Liver (tissue), 9 donors: Measurements from ENCODE around the gene TPSG1. TPM values are rescaled to one million over a fixed set of nuclear protein-coding genes. Genes with fewer than 3 reads are reported as not detected.

ENCODE experiments used
- DNase-seq: peaks from one replicate; pipeline ENCODE4 v3.0.0-alpha.2; 2017; ENCODE audit warnings: low spot score
- H3K27ac ChIP-seq, 2 donors: one replicate each; pipeline ENCODE4 v1.7.0; 2013; ENCODE audit warnings: inconsistent platforms in 2 of 2, low read length in 2 of 2, control low read depth in 1 of 2, low read depth in 1 of 2, mild to moderate bottlenecking in 1 of 2
- H3K27me3 ChIP-seq, 4 donors: one replicate each; pipeline versions ENCODE4 v1.6.1 to v1.7.0; 2013; ENCODE audit warnings: low read length in 3 of 4, inconsistent platforms in 1 of 4, mild to moderate bottlenecking in 1 of 4, moderate library complexity in 1 of 4; ENCODE audit not compliant: control insufficient read depth in 4 of 4, insufficient read depth in 4 of 4
- H3K36me3 ChIP-seq, 4 donors: one replicate each; pipeline versions ENCODE4 v1.6.1 to v1.7.0; 2013; ENCODE audit warnings: low read length in 3 of 4, mild to moderate bottlenecking in 3 of 4, low read depth in 1 of 4, moderate library complexity in 1 of 4; ENCODE audit not compliant: control insufficient read depth in 4 of 4, insufficient read depth in 3 of 4
- H3K4me1 ChIP-seq, 4 donors: one replicate each; pipeline versions ENCODE4 v1.6.1 to v1.7.0; 2013; ENCODE audit warnings: low read length in 3 of 4, mild to moderate bottlenecking in 3 of 4, moderate library complexity in 1 of 4; ENCODE audit not compliant: control insufficient read depth in 4 of 4, insufficient read depth in 4 of 4
- H3K4me3 ChIP-seq, 3 donors: one replicate each; pipeline versions ENCODE4 v1.6.1 to v1.7.0; 2013; ENCODE audit warnings: low read length in 3 of 3, control low read depth in 1 of 3, low read depth in 1 of 3, mild to moderate bottlenecking in 1 of 3
- H3K9ac ChIP-seq, 2 donors: one replicate each; pipeline ENCODE4 v1.7.0; 2013; ENCODE audit warnings: low read length in 2 of 2, mild to moderate bottlenecking in 2 of 2, moderate library complexity in 2 of 2, control low read depth in 1 of 2, low read depth in 1 of 2
- H3K9me3 ChIP-seq, 4 donors: one replicate each; pipeline versions ENCODE4 v1.6.1 to v1.7.0; 2013; ENCODE audit warnings: low read length in 3 of 4; ENCODE audit not compliant: control insufficient read depth in 4 of 4
- ATF3 ChIP-seq: IDR thresholded peaks from 2 replicates; pipeline ENCODE4 v1.6.1; 2016; ENCODE audit warnings: antibody characterized with exemption
- EGR1 ChIP-seq, 2 donors: IDR thresholded peaks; 2 replicates each; pipeline ENCODE4 v1.6.1; 2016 to 2018; ENCODE audit warnings: antibody characterized with exemption in 2 of 2, low read depth in 2 of 2
- FOXA1 ChIP-seq: IDR thresholded peaks from 2 replicates; pipeline ENCODE4 v1.6.1; 2016; ENCODE audit warnings: antibody characterized with exemption
- FOXA2 ChIP-seq: IDR thresholded peaks from 2 replicates; pipeline ENCODE4 v1.6.1; 2016; ENCODE audit warnings: antibody characterized with exemption
- GABPA ChIP-seq, 2 donors: IDR thresholded peaks in 1 of 2; conservative IDR thresholded peaks in 1 of 2; 2 replicates each; pipeline ENCODE4 v1.6.1; 2016; ENCODE audit warnings: antibody characterized with exemption in 2 of 2, mild to moderate bottlenecking in 1 of 2, moderate library complexity in 1 of 2
- HNF4G ChIP-seq: IDR thresholded peaks from 2 replicates; pipeline ENCODE4 v1.6.1; 2016; ENCODE audit warnings: antibody characterized with exemption
- JUND ChIP-seq, 2 donors: IDR thresholded peaks; 2 replicates each; pipeline ENCODE4 v1.6.1; 2016; ENCODE audit warnings: antibody characterized with exemption in 2 of 2
- NR2F2 ChIP-seq: IDR thresholded peaks from 2 replicates; pipeline ENCODE4 v1.6.1; 2016; ENCODE audit warnings: antibody characterized with exemption
- RAD21 ChIP-seq, 2 donors: IDR thresholded peaks; 2 replicates each; pipeline ENCODE4 v1.6.1; 2016; ENCODE audit warnings: antibody characterized with exemption in 2 of 2, mild to moderate bottlenecking in 2 of 2
- REST ChIP-seq: IDR thresholded peaks from 2 replicates; pipeline ENCODE4 v1.6.1; 2016; ENCODE audit warnings: antibody characterized with exemption, mild to moderate bottlenecking
- RXRA ChIP-seq, 2 donors: IDR thresholded peaks; 2 replicates each; pipeline ENCODE4 v1.6.1; 2017 to 2018; ENCODE audit warnings: antibody characterized with exemption in 2 of 2, mild to moderate bottlenecking in 1 of 2
- SP1 ChIP-seq: IDR thresholded peaks from 2 replicates; pipeline ENCODE4 v1.6.1; 2018; ENCODE audit warnings: antibody characterized with exemption, mild to moderate bottlenecking
- WGBS: extraction: QIAGEN DNeasy Blood & Tissue Kit; methylation state at CpG from one replicate; pipeline ENCODE4 v1.1.7; 2013; 5-methylcytosine and 5-hydroxymethylcytosine counted together
- polyA plus RNA-seq, 2 donors: library from polyadenylated mRNA; stranded (reverse) in 1 of 2; unstranded in 1 of 2; fragments of 200-250 nt in 1 of 2; fragments of >200 nt in 1 of 2; fragmentation: Nextera tagmentation in 1 of 2; extraction: Ambion mirVana in 1 of 2; gene quantifications; one replicate each; pipeline versions ENCODE4 v1.2.1 to v1.2.3, GENCODE V29; 2013 to 2015
- total RNA-seq, 2 donors: library from RNA; depleted of rRNA; stranded (reverse); fragments of >200 nt; gene quantifications; one replicate each; pipeline ENCODE4 v1.2.3, GENCODE V29; 2014
- TF ChIP-seq, protein P1 (sequence below): IDR thresholded peaks from 2 replicates; pipeline ENCODE4 v1.6.1; 2016; ENCODE audit warnings: antibody characterized with exemption
- TF ChIP-seq, protein P2 (sequence below): IDR thresholded peaks from 2 replicates; pipeline ENCODE4 v1.6.1; 2016; ENCODE audit warnings: antibody characterized with exemption
- TF ChIP-seq, protein P3 (sequence below): fragments of 150-350 bp; IDR thresholded peaks from 2 replicates; pipeline ENCODE4 v1.5.1; 2017; ENCODE audit warnings: improper control_type of control experiment, low read depth, low read length; ENCODE audit not compliant: missing input control
- donor health status: healthy.
- donor health status: healthy.
- donor health status: healthy.
- donor health status: healthy.
- donor health status: healthy.

TPSG1 gene
- total and polyA plus RNA-seq, 4 donors = 0.55 TPM; not detected in 3

DNA sequence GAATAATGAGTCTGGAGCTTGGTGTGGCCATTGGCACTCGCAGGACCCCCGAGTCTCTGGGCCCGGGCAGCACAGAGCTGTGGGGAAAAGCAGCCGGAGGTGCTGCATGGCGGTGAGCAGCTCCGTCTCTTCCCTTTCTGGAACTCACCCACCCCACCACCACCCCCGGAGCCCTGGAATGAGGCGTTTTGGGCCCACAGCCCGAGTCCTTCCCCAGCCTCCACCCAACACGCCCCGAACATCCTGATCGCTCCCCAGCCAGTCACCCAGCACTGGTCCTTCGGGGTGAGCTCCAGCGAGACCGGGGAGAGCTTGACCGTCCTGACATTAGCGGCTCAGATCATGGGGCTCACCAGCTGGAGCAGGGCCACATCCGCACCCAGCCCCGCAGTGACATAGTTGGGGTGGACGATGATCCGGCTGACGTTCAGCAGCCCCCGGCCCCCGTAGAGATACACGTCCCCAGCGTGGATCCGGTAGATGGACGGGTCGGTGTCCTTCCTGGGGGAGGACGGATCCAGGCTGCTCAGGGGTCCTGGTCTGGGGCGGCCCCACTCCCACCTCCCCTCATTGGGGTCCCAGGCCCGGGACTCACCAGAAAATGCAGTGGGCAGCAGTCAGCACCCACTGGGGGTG, 37.3 kb upstream of the TPSG1 start:
- peaks cover 0 to 9% (median 1%) of the 10 kb centered on the region in 4 donors for H3K27me3 ChIP-seq
- DNase-seq = no peak
- no peaks in the 10 kb centered on the region for H3K36me3 ChIP-seq
- no peak overlapping the region for H3K27ac ChIP-seq
- H3K4me1 ChIP-seq = no peaks in the 10 kb centered on the region
- 84% methylated on average over 32 of the region's 32 CpGs for WGBS
- H3K9ac ChIP-seq = no peak overlapping the region
- H3K9me3 ChIP-seq = no peaks in the 10 kb centered on the region
- no peak for TF ChIP-seq REST
- no peak for TF ChIP-seq FOXA1
- no peak for TF ChIP-seq GABPA (IDR thresholded peaks at IDR 0.05 in 1 of 2, conservative IDR thresholded peaks at IDR 0.05 in 1 of 2)
- no peak for TF ChIP-seq EGR1 (IDR thresholded peaks at IDR 0.05; ENCODE audit: low read depth in 2 of 2)
- TF ChIP-seq, protein P1, sequence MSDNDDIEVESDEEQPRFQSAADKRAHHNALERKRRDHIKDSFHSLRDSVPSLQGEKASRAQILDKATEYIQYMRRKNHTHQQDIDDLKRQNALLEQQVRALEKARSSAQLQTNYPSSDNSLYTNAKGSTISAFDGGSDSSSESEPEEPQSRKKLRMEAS = no peak
- TF ChIP-seq NR2F2 = no peak
- TF ChIP-seq ATF3 = no peak
- no peak for TF ChIP-seq JUND (IDR thresholded peaks at IDR 0.05)
- TF ChIP-seq, protein P2, sequence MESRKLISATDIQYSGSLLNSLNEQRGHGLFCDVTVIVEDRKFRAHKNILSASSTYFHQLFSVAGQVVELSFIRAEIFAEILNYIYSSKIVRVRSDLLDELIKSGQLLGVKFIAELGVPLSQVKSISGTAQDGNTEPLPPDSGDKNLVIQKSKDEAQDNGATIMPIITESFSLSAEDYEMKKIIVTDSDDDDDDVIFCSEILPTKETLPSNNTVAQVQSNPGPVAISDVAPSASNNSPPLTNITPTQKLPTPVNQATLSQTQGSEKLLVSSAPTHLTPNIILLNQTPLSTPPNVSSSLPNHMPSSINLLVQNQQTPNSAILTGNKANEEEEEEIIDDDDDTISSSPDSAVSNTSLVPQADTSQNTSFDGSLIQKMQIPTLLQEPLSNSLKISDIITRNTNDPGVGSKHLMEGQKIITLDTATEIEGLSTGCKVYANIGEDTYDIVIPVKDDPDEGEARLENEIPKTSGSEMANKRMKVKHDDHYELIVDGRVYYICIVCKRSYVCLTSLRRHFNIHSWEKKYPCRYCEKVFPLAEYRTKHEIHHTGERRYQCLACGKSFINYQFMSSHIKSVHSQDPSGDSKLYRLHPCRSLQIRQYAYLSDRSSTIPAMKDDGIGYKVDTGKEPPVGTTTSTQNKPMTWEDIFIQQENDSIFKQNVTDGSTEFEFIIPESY = no peak
- TF ChIP-seq SP1 = no peak
- TF ChIP-seq, protein P3, sequence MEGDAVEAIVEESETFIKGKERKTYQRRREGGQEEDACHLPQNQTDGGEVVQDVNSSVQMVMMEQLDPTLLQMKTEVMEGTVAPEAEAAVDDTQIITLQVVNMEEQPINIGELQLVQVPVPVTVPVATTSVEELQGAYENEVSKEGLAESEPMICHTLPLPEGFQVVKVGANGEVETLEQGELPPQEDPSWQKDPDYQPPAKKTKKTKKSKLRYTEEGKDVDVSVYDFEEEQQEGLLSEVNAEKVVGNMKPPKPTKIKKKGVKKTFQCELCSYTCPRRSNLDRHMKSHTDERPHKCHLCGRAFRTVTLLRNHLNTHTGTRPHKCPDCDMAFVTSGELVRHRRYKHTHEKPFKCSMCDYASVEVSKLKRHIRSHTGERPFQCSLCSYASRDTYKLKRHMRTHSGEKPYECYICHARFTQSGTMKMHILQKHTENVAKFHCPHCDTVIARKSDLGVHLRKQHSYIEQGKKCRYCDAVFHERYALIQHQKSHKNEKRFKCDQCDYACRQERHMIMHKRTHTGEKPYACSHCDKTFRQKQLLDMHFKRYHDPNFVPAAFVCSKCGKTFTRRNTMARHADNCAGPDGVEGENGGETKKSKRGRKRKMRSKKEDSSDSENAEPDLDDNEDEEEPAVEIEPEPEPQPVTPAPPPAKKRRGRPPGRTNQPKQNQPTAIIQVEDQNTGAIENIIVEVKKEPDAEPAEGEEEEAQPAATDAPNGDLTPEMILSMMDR = no peak
- no peak for TF ChIP-seq RAD21 (IDR thresholded peaks at IDR 0.05)
- no peak for TF ChIP-seq RXRA (IDR thresholded peaks at IDR 0.05)
- no peak for TF ChIP-seq FOXA2
- no peak for TF ChIP-seq HNF4G
- no peak overlapping the region for H3K4me3 ChIP-seq
